Pancreas (tissue), 10 donors: ENCODE data around the gene CLGN. TPM values are rescaled to one million over a fixed set of nuclear protein-coding genes. Genes with fewer than 3 reads are reported as not detected.

Source experiments
- ATAC-seq, 4 donors: fragments of 200-7000 bp; cut with Tn5 transposase; one replicate each; pipeline versions ENCODE4 v1.8.0 to v1.9.1; 2020; ENCODE audit warnings: mild to moderate bottlenecking in 4 of 4, moderate library complexity in 4 of 4
- DNase-seq, 6 donors: peaks; one replicate each; pipeline ENCODE4 v3.0.0-alpha.2; 2020
- FAIRE-seq: peaks from 2 replicates; lab custom pipeline; 2012; peaks lifted over from hg19 to GRCh38; lab: Jason Lieb, UNC
- H3K27ac ChIP-seq, 4 donors: fragments of 200-600 bp; sonication (generic); 1 replicate in 3 of 4; 2 replicates in 1 of 4; pipeline versions ENCODE4 v1.5.0 to v1.8.0; 2020
- H3K27me3 ChIP-seq, 4 donors: fragments of 200-600 bp; one replicate each; pipeline ENCODE4 v1.8.0; 2021
- H3K36me3 ChIP-seq, 3 donors: fragments of 200-600 bp; sonication (generic) in 1 of 3; one replicate each; pipeline versions ENCODE4 v1.5.0 to v1.8.0; 2020 to 2021
- H3K4me1 ChIP-seq, 3 donors: fragments of 200-600 bp; one replicate each; pipeline ENCODE4 v1.8.0; 2021
- H3K4me3 ChIP-seq, 4 donors: fragments of 200-600 bp; sonication (generic) in 2 of 4; one replicate each; pipeline versions ENCODE4 v1.5.0 to v1.8.0; 2020 to 2021
- H3K9me3 ChIP-seq, 4 donors: fragments of 200-600 bp; one replicate each; pipeline ENCODE4 v1.8.0; 2021
- CTCF ChIP-seq, 4 donors: fragments of 200-600 bp; sonication (generic) in 3 of 4; IDR thresholded peaks; one replicate each; pipeline versions ENCODE4 v1.5.0 to v1.8.0; 2021; ENCODE audit warnings: antibody characterized with exemption in 4 of 4
- WGBS, 2 donors: extraction: QIAGEN DNeasy Blood & Tissue Kit; methylation state at CpG; one replicate each; pipeline ENCODE4 v1.1.7; 2013; 5-methylcytosine and 5-hydroxymethylcytosine counted together
- intact Hi-C, 3 donors: fragments of 100-400 bp; cut with DNase I; formaldehyde crosslinking; loops; one replicate each; pipeline versions ENCODE4 v1.11.1 to v1.14.2; 2022
- polyA plus RNA-seq, 2 donors: library from polyadenylated mRNA; stranded (reverse); fragments of 200-250 nt; gene quantifications; one replicate each; pipeline ENCODE4 v1.2.3, GENCODE V29; 2013
- total RNA-seq, 6 donors: library from RNA; stranded (reverse); fragmentation: NEBNext Ultra II Directional in 4 of 6; extraction: Animal tissue kit (Norgen Biotek cat#: 25700) in 4 of 6; gene quantifications; one replicate each; pipeline versions ENCODE4 v1.2.1 to v1.2.4, GENCODE V29; 2021 to 2023
- donor health status: healthy with polysubstance abuse.
- donor health status: DM: no; HTN: no; CAD: no; lungs with moderate emphysema.
- donor health status: DM: no; HTN: no; CAD: no.
- donor health status: control.
- donor health status: control.
- donor health status: Bipolar disorder and iron deficiency.
- donor health status: DM: yes; HTN: yes; CAD: no.
- donor health status: DM: no; HTN: no; CAD: no.
- donor health status: DM: no; HTN: no; CAD: no.
- donor health status: DM: yes; HTN: yes; CAD: no.

Gene CLGN
- total and polyA plus RNA-seq, 8 donors, result 0.65 to 5.8 (median 1.1) TPM

GRCh38 chr4:140359562-140360427, 67.7 kb downstream of the CLGN start:
- no peaks in the 10 kb centered on the region for H3K9me3 ChIP-seq
- peak; percentile 26 for FAIRE-seq
- intact Hi-C loops, result loop anchor here in 1 of 3 donors (10.0 kb wide), 1 partner anchor 255 kb away; no protein-coding TSS in a partner anchor

DNA sequence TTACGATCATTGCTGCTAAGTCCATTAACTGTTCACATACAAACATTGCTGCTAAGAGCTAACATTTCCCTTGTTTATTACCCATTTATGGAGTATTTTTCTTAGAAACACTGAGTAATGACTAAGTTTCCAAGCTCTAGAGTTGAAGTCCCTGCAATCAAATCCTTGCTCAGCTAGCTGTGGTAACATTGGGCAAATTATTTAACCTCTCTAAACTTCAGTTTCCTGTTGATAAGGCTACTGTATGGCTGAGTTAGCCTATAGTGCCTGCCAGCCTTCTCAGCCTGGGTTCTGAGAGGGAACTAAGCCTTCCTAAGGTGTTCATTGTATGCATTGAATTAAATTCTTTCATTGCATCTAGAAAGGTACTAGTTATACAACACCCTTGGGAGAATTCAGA, 69.2 kb downstream of the CLGN start:
- 0% methylated on average over 1 of the region's 1 CpG for WGBS, 2 donors
- Histone ChIP-seq H3K4me3 (no peak overlapping the region), H3K4me1 (peaks cover 0 to 3% (median 0%) of the 10 kb centered on the region in 3 donors), H3K27ac (no peak overlapping the region), H3K36me3 (no peaks in the 10 kb centered on the region), H3K9me3 (no peaks in the 10 kb centered on the region), H3K27me3 (no peaks in the 10 kb centered on the region)
- ATAC-seq, result no peak
- FAIRE-seq, result no peak
- no peak for TF ChIP-seq CTCF (IDR thresholded peaks at IDR 0.05)
- intact Hi-C loops, result no loop called here
- no peak for DNase-seq

More at GRCh38 chr4:140359562-140360427, 67.7 kb downstream of the CLGN start:
- Histone ChIP-seq H3K36me3 (no peaks in the 10 kb centered on the region), H3K4me3 (no peak overlapping the region), H3K4me1 (peaks cover 0 to 3% (median 0%) of the 10 kb centered on the region in 3 donors), H3K27ac (no peak overlapping the region), H3K27me3 (no peaks in the 10 kb centered on the region)
- ATAC-seq (peak; percentile 94 to 98 (median 96)), DNase-seq (peak in 5 of 6 donors; percentile 56 to 85 (median 79))
- 30 to 38% methylated on average over 7 of the region's 7 CpGs for WGBS, 2 donors
- TF ChIP-seq CTCF (IDR thresholded peaks at IDR 0.05), result peak; percentile 60 to 88 (median 76)

- intact Hi-C loops, result no loop called here
- H3K27me3 ChIP-seq, result no peaks in the 10 kb centered on the region
- DNase-seq (no peak), FAIRE-seq (no peak), ATAC-seq (no peak)
- H3K36me3 ChIP-seq, result no peaks in the 10 kb centered on the region
- H3K4me3 ChIP-seq, result no peak overlapping the region
- no peak overlapping the region for H3K27ac ChIP-seq
- WGBS, 2 donors, result 54 to 63% methylated on average over 3 of the region's 3 CpGs
- peaks cover 0 to 3% (median 0%) of the 10 kb centered on the region in 3 donors for H3K4me1 ChIP-seq
- TF ChIP-seq CTCF (IDR thresholded peaks at IDR 0.05), result no peak
- H3K9me3 ChIP-seq, result no peaks in the 10 kb centered on the region
These were observed 69.6 kb downstream of the CLGN start for GRCh38 chr4:140357868-140358267.

DNA sequence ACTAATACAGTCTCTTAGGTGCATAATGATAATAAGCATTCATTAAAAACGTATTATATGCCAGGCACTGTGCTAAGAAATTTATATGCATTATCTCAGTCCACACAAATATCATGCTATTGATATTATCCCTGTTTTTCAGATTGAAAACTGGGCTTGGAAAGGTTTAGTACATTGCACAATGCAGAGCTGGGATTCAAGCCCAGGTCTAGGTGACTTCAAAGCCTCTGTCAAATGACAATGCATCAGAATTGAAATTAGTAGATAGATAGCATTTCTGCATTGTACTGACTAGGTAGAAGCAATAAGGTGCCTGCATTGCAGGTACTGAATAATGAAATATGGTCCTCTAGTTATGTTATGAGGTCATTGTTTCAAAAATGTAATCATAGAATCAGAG, 72.2 kb downstream of the CLGN start:
- no peak for TF ChIP-seq CTCF (IDR thresholded peaks at IDR 0.05)
- intact Hi-C loops, result no loop called here
- no peaks in the 10 kb centered on the region for H3K36me3 ChIP-seq
- no peaks in the 10 kb centered on the region for H3K9me3 ChIP-seq
- WGBS, 2 donors, result 45 to 55% methylated on average over 1 of the region's 1 CpG
- ATAC-seq (peak in 1 of 4 donors; percentile 26), DNase-seq (no peak), FAIRE-seq (no peak)
- peaks cover 0 to 3% (median 0%) of the 10 kb centered on the region in 3 donors for H3K4me1 ChIP-seq
- H3K4me3 ChIP-seq, result no peak overlapping the region
- no peak overlapping the region for H3K27ac ChIP-seq
- H3K27me3 ChIP-seq, result no peaks in the 10 kb centered on the region

DNA sequence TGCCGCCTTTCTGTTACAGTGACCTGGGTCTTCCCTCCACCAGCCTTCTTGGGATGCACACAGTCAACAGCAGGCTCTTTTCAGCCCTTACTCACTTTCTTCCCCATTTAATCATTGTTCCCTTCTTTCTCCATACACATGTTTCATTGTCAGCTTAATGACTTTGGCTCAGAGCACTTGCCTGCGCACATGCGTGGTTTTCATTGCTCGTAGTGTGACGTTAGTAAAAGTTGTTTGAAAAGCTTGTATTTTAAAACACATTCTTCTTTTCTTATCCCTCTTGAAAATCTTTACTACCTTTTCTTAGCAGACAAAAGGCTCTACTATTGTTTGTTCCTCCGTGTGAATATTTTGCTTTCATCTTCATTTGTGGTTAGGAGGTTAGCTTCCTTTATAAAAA, 73.7 kb downstream of the CLGN start:
- Histone ChIP-seq H3K27me3 (no peaks in the 10 kb centered on the region), H3K9me3 (no peaks in the 10 kb centered on the region), H3K36me3 (no peaks in the 10 kb centered on the region), H3K4me3 (no peak overlapping the region), H3K4me1 (peaks cover 0 to 14% (median 6%) of the 10 kb centered on the region in 3 donors), H3K27ac (no peak overlapping the region)
- no peak for ATAC-seq
- no peak for TF ChIP-seq CTCF (IDR thresholded peaks at IDR 0.05)
- intact Hi-C loops, result no loop called here
- no peak for FAIRE-seq
- WGBS, 2 donors, result 78 to 84% methylated on average over 6 of the region's 6 CpGs
- DNase-seq, result no peak
